Astrocyte of the spinal cord (primary cell): ENCODE data around the gene CELSR3.
A peak's percentile ranks its signal among the peaks of the same experiment; 100 is the strongest.

Experiments used
- DNase-seq: peaks from one replicate; pipeline ENCODE4 v3.0.0; 2011; ENCODE audit warnings: low read depth, low spot score
- H3K4me3 ChIP-seq: 2 replicates; pipeline ENCODE4 v1.5.1; 2011; ENCODE audit warnings: low read depth, mild to moderate bottlenecking, low read length, moderate library complexity
- CTCF ChIP-seq: IDR thresholded peaks from 2 replicates; pipeline ENCODE4 v1.5.1; 2012; ENCODE audit warnings: low read depth, mild to moderate bottlenecking, low read length, inconsistent platforms
- in situ Hi-C: cut with HindIII; loops from 2 replicates; pipeline ENCODE4 v1.10.0; 2017; ENCODE audit warnings: low sequenced_read_pairs

Gene CELSR3

GRCh38 chr3:48684480-48685143, 21.9 kb upstream of the CELSR3 start:
- peak overlapping the region; percentile 77 for H3K4me3 ChIP-seq
- no peak for TF ChIP-seq CTCF
- DNase-seq, result no peak
- in situ Hi-C loops, result no loop called here

- DNase-seq, result no peak
- H3K4me3 ChIP-seq, result no peak overlapping the region
- in situ Hi-C loops, result no loop called here
- no peak for TF ChIP-seq CTCF
Measured at GRCh38 chr3:48684054-48684349, 21.3 kb upstream of the CELSR3 start.

GRCh38 chr3:48682786-48683185, 20.1 kb upstream of the CELSR3 start:
- no peak overlapping the region for H3K4me3 ChIP-seq
- no peak for DNase-seq
- TF ChIP-seq CTCF, result no peak
- in situ Hi-C loops, result no loop called here

GRCh38 chr3:48681974-48682610, 19.4 kb upstream of the CELSR3 start:
- DNase-seq, result no peak
- no peak for TF ChIP-seq CTCF
- no peak overlapping the region for H3K4me3 ChIP-seq
- in situ Hi-C loops, result no loop called here

GRCh38 chr3:48681541-48681880, 18.8 kb upstream of the CELSR3 start:
- H3K4me3 ChIP-seq, result no peak overlapping the region
- DNase-seq, result no peak
- no peak for TF ChIP-seq CTCF
- in situ Hi-C loops, result no loop called here

GRCh38 chr3:48680811-48681540, 18.3 kb upstream of the CELSR3 start:
- no peak for TF ChIP-seq CTCF
- in situ Hi-C loops, result no loop called here
- no peak overlapping the region for H3K4me3 ChIP-seq
- DNase-seq, result no peak
